Measurements from ENCODE around the gene CHST8.

CHST8 gene

DNA sequence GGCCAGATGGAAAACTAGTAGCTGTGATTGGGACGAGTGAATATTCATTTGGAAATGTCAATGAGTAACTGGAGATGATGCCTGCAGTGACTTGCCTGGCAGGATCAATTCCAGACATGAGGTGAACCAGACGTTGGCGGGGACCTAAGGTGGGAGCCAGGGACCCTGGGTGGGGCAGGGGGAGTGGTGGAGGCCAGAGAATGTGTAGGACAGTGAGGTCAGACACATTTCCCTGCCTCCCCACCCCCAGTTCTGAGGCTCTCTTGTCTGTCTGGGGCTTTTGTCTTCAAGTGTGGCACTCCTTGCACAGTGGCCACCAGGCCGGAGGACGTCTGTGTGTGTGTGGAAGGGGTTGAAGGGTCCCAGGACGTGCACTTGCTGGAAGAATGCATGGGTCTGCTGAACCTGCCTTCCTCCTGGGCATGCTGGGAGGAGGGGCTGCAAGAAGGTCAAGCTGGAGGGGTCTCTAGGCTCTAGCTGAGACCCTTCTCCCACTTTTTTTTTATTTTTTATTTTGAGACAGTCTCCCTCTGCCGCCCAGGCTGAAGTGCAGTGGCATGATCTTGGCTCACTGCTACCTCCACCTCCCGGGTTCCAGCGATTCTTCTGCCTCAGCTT, 51.6 kb downstream of the CHST8 start:
- DNase-seq (ENCODE audit: low read depth), result no peak

DNA sequence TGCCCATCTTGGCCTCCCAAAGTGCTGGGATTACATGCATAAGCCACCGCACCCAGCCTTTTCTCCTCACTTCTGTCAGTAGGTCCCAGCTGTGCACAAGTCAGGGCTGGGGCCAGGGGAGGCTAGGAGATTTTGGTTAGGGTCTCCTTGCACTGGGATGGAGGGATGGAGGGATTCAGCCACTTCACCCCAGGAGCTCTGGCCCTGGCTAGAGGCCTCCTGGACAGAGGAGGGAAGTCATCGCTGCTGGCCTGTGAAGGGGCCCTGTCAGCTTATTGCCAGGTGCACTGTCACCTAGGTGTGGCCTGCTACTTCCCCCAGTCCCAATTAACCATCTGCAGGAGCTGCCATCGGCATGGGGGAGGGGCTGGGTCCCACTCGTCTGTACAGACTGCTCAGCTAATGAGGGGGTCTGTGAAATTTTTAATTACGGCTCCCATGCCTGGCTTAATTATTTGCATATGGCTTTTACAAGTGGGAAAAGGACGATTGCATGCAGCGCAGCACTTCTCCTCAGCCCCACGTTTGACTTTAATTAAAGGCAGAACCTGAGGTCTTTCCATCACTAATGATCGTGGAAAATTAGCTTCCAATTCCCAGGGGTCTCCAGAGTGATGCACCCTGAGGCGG, 52.4 kb downstream of the CHST8 start:
- no peak for DNase-seq (ENCODE audit: low read depth)

DNA sequence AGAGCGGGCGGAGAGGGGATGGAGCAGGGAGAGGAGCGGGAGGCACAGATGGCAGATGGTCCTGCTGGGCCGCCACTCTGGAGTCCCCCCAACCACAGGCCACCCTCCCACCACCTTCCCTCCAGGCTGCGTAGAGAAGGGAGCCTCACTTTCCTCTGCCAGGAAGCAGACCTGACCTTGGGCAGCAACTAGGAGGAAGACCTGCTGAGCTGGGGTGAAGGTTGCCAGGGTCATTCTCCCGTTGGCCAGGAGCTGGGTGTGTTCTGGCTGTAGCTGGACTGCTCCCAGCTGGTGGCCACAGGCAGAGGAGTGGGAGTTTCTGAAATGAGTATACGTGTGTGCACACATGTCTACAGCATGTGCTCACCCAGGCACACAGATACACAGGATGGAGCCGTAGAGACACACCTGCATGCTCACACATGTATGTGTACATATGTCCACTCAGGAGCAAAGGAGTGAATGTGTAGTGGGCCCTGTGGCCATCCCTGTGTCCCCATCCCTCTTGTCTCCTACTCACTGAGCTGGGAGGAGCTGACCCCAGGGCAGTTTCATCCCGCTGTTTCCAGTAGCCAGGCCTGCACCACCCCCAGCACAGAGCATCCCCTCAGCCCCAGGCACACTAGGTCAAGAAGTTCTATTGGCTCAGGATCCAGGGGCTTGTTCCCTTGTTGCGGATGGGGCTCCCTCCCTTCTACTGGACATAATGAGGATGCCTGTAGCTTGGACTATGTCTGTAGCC, 53.0 kb downstream of the CHST8 start:
- no peak for DNase-seq (ENCODE audit: low read depth)

- no peak for DNase-seq (ENCODE audit: low read depth)
These were observed 53.9 kb downstream of the CHST8 start for GRCh38 chr19:33675501-33676124.

GRCh38 chr19:33676999-33677665, 55.4 kb downstream of the CHST8 start:
- DNase-seq (ENCODE audit: low read depth), result no peak

DNA sequence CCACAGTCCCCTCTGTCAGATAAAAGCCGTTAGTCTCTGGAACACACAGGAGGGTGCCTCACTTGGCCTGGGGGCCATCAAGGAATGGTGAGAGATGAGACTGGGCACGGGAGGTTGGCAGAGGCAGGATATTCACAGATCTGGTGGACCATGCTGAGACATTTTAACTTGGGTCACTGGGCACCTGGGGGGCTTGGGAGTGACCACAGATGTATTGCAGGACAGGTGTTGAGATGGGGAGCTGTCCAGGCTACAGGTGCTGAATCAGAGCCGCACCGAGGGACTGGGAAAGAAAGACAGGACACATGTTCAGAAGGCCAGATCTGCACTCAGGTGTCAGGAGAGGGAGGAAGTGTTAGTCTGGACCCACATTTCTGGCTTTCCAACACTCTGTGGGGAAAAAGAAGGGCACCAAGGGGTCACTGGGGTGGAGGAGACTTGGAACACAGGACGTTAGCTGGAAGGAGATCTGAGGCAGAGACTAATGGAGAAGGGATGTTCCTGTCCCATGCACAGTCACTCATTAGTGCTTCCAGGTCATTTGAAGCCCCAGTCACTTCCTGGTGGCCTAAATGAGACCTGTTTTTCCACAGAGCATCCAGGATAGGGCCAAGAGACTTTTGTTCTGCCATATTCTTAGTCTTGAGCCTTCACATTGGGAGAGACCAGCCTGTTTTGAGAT, 56.1 kb downstream of the CHST8 start:
- no peak for DNase-seq (ENCODE audit: low read depth)

DNA sequence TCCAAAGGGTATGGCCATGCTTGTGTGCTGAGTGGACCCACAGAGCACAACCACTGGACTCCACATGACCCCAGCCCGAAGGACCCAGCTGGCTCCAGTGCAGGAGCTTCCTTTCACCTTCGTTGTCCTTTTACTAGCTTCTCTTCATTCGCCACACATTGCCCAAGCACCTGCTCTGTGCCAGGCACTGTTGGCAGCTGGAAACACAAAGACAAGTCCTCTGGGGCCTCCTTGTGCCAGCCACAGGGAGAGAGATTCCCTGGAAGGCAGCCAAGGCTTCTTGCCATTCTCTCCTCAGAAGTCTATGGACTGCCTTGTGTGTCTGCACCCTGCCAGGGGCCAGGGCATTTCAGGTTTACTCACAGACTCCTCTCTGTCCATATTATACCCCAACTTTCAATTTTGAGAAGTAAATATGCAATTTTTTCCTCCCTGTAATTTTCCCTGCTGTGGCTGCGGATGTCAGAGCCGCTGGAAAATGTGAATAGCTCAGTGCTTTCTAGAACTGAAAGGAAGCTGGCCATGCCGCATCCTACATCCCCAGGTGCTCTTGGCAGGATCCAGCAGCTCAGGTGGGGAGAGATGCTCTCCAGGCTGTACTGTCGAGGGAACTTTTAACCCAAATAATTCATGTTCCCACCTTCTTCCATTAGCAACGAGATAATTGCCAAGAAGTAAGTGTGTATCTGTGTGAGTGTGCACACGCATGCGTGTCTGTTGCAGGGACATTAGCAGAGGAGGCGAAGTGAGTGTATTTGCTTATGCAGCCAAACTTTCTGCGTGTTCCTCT, 57.2 kb downstream of the CHST8 start:
- DNase-seq (ENCODE audit: low read depth), result no peak

DNA sequence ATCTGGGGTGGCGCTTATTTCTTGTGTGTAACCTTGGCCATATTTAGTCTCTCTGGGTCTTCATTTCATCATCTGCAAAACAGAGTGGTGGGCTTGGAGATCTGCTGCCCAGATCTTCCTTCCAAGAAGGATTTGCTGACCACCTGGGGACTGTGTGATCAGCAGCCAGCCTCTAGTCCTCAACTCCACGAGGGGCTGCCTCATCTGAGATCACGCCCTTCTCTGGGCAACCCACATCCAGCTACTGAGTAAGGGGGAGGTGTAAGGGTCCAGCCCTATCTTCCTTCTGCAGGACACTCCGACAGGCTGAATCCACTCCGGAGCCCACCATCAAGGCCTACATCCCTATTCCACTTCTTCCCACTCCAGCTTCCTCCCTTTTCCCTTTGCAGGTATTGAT, 57.9 kb downstream of the CHST8 start:
- no peak for DNase-seq (ENCODE audit: low read depth)

DNA sequence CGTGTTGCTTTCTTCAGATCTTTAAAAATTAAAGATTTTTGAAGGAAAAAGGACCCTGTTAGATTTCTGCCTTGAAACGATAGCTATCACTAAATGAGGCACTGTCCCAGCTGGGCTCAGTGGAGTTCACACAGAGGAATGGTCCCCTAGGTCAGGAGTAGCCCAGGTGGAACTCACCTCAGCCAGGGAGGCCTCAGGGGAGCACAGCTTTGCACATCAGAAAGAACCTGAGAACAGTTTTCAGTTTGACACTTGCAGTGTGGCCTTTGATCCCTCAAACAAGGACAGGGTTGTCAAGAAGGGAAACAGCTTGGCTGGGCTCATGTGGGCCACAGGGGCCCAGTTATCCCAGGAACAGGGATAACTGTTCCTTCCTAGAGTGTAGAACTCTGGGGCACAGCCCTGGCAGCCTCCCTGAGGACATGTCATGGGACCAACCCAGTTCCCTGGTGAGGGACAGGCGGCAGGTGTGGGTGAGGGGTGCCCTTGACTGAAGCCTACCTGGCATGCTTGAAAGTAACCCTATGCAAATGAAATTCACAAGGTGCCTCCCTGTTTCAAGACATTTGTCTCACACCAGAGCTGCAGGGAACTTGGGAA, 59.4 kb downstream of the CHST8 start:
- no peak for DNase-seq (ENCODE audit: low read depth)

DNA sequence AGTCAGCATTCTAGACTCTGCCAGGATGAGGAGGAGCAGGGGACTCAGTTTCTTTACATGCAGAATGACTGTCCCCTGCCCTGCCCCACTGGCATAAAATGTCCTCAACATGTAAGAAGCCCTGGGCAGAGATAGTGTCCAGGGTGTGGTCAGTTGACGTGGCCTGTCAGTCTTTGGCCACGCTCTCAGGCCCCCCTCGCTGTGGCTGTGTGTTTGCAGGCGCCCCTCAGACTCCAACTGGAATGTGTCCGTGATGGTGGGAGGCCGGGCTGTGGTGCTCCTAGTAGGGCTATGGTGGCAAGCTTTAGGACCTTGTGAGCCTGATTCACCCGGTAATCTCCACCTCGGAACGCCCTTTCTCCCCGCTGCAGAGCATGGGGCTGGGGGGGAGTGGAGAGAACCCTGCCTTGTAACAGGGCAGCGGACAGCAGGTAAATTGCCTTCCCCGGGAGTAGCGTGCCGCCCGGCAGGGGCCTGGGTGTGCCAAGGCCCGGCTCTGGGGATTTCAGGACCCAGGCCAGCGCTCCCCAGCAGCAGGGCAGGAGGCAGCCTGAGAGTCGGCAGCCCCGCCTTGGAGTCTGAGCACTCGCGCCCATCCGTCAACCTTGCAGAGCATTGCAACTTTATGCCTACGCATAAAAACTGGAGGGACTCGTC, 62.3 kb downstream of the CHST8 start:
- no peak for DNase-seq (ENCODE audit: low read depth)

- DNase-seq (ENCODE audit: low read depth), result no peak
These were observed 62.9 kb downstream of the CHST8 start for GRCh38 chr19:33684538-33685232.

GRCh38 chr19:33685541-33685940, 63.8 kb downstream of the CHST8 start:
- no peak for DNase-seq (ENCODE audit: low read depth)

GRCh38 chr19:33686262-33686661, 64.5 kb downstream of the CHST8 start:
- DNase-seq (ENCODE audit: low read depth), result no peak

DNA sequence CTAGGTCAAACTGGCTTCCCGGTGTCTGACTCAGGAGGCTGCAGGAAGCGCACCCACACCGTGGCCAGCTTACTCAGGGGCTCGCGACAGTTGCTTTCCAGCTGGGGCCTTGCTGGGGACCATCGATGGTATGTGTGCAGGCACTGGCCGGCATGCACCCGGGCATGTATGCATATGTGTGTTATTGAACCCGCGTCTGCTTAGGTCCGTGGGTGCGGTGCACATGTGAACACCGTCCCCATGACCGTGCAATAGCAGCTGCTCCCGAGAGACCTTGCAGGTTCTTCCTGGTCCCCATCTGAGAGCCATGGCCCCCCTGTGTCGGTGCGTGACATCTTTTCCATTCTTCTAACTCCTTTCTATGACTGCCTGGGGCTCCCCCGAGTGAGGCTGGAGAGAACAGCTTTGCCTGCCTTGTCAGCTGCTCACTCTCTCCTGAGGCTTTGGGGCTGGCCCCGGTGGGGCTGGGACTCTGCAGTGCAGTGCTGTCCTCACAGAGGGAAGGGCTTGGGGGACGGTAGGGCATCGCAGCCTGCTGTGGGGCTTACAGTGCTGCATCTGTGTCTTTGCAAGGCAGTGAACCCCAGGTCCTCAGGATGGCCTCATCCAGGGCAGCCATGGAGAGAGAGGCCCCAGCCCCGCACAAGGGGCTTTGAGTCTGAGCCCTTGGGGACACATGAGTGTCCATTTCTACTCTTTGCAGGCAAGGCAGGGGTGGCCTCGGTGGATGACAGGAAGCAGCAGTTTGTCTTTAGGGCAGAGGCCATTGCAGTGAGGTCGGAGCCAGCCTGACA, 65.1 kb downstream of the CHST8 start:
- no peak for DNase-seq (ENCODE audit: low read depth)

- no peak for DNase-seq (ENCODE audit: low read depth)
These were observed 65.9 kb downstream of the CHST8 start for GRCh38 chr19:33687481-33688170.

DNA sequence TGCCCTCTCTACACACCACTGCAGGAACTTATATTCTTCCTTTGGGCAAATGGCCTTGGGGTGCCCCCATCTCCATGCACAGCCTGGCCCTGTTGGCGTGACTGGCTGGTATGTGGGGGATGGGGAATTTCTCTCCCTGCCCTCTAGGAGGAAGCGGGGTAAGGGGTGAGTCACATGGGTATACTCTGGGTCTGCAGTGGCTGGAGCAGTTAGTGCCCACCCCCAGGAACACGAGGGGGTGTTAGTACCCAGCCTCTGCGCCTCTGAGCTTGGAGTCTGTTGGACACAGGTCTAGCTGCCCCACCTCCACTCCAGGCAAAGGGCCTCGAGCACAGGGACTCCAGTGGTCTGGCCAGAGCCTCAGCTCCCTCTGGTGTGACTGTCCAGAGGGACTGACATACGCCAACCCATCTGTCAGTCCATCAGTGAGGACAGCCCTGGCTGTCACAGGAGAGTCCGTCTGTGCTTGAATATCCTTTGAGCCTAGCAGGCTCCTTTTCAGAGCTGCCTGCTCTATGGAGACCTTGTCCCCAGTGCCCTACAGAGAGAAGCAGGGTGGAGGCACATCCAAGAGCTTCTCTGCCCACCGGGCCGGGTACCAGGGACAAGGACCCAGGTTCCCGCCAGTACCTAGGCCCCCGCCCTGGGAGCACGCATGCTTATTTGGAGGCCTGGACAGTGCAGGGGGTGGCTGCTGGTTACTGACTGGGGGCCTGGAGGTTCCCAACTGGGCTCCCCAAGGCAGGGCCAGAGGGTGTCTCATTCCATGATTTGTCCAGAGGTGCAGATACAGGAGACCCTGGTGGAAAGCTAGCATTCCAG, 66.6 kb downstream of the CHST8 start:
- DNase-seq (ENCODE audit: low read depth), result no peak

- DNase-seq (ENCODE audit: low read depth), result no peak
These were observed 67.5 kb downstream of the CHST8 start for GRCh38 chr19:33689138-33689746.

Data from T-helper 22 cell (primary cell).